IMR-90 (cell line): ENCODE measurements around the gene NFYC. TPM values are rescaled to one million over a fixed set of nuclear protein-coding genes. Genes with fewer than 3 reads are reported as not detected.

Source experiments
- ATAC-seq: fragments of 200-7000 bp; cut with Tn5 transposase; 2 replicates; pipeline ENCODE4 v1.9.1; 2020; ENCODE audit warnings: low read depth, mild to moderate bottlenecking, moderate library complexity
- BruUV-seq: library from RNA; stranded (reverse); fragments of 400-500 nt; replicated peaks from 2 replicates; lab custom pipeline; 2021; lab: Mats Ljungman, UMichigan
- CTCF ChIA-PET: fragments of 300-600 bp; formaldehyde crosslinking; extraction: SDS; loops from one replicate; lab custom pipeline; 2021; ENCODE audit warnings: antibody characterized with exemption; lab: Yijun Ruan, JAX
- POLR2A ChIA-PET: fragments of 300-600 bp; sonication (Branson Sonifier 250); formaldehyde crosslinking; loops from one replicate; lab custom pipeline; 2022; ENCODE audit warnings: antibody characterized with exemption; ENCODE audit not compliant: unreplicated experiment; lab: Charles Lee
- DNase-seq: peaks from one replicate; pipeline ENCODE4 v3.0.0; 2013
- H2AFZ ChIP-seq: replicated peaks from 2 replicates; pipeline ENCODE3; 2013; ENCODE audit warnings: low read length, mild to moderate bottlenecking; ENCODE audit not compliant: poor library complexity
- H2AK5ac ChIP-seq: 2 replicates; pipeline ENCODE4 v1.6.1; 2013; ENCODE audit warnings: low read depth, low read length, inconsistent platforms
- H2AK9ac ChIP-seq: replicated peaks from 2 replicates; pipeline ENCODE3; 2013; ENCODE audit warnings: mild to moderate bottlenecking, low read depth, low read length, moderate library complexity; ENCODE audit not compliant: poor library complexity
- H2BK120ac ChIP-seq: 2 replicates; pipeline ENCODE4 v1.6.1; 2013; ENCODE audit warnings: low read depth, low read length, inconsistent platforms
- H2BK15ac ChIP-seq: 3 replicates; pipeline ENCODE4 v1.6.1; 2013; ENCODE audit warnings: low read depth, low read length, inconsistent platforms
- H2BK20ac ChIP-seq: 2 replicates; pipeline ENCODE4 v1.6.1; 2013; ENCODE audit warnings: low read depth, mild to moderate bottlenecking, inconsistent platforms, low read length, moderate library complexity
- H2BK5ac ChIP-seq: 2 replicates; pipeline ENCODE4 v1.6.1; 2013; ENCODE audit warnings: mild to moderate bottlenecking, low read depth, low read length, inconsistent platforms; ENCODE audit not compliant: poor library complexity, severe bottlenecking
- H3K14ac ChIP-seq: replicated peaks from 2 replicates; pipeline ENCODE4 v1.6.1; 2013; ENCODE audit warnings: low read depth, low read length, inconsistent platforms
- H3K18ac ChIP-seq: 2 replicates; pipeline ENCODE4 v1.6.1; 2013; ENCODE audit warnings: low read depth, low read length, control low read depth
- H3K23ac ChIP-seq: 2 replicates; pipeline ENCODE4 v1.6.1; 2013; ENCODE audit warnings: low read depth, low read length, inconsistent platforms
- H3K27ac ChIP-seq: 2 replicates; pipeline ENCODE4 v1.5.1; 2013; ENCODE audit warnings: mild to moderate bottlenecking, control low read depth, low read length; ENCODE audit not compliant: insufficient read depth
- H3K27me3 ChIP-seq: 2 replicates; pipeline ENCODE4 v1.6.1; 2013; ENCODE audit warnings: low read length; ENCODE audit not compliant: control insufficient read depth, insufficient read depth
- H3K36me3 ChIP-seq: 2 replicates; pipeline ENCODE4 v1.6.1; 2013; ENCODE audit warnings: low read length, mixed read lengths; ENCODE audit not compliant: control insufficient read depth, insufficient read depth
- H3K4ac ChIP-seq: 2 replicates; pipeline ENCODE4 v1.6.1; 2013; ENCODE audit warnings: low read depth, low read length, inconsistent platforms
- H3K4me1 ChIP-seq: 2 replicates; pipeline ENCODE4 v1.6.1; 2013; ENCODE audit warnings: low read length, mixed read lengths; ENCODE audit not compliant: control insufficient read depth, insufficient read depth
- H3K4me2 ChIP-seq: 2 replicates; pipeline ENCODE4 v1.6.1; 2013; ENCODE audit warnings: low read depth, mild to moderate bottlenecking, control low read depth, low read length, moderate library complexity
- H3K4me3 ChIP-seq: 2 replicates; pipeline ENCODE4 v1.5.1; 2013; ENCODE audit warnings: low read depth, mild to moderate bottlenecking, control low read depth, low read length, moderate library complexity; ENCODE audit not compliant: insufficient read depth
- H3K56ac ChIP-seq: 2 replicates; pipeline ENCODE4 v1.6.1; 2013; ENCODE audit warnings: low read length, inconsistent platforms; ENCODE audit not compliant: insufficient read depth; ENCODE audit errors: extremely low read depth
- H3K79me1 ChIP-seq, 2 experiments: 2 replicates each; pipeline ENCODE4 v1.6.1; 2013; ENCODE audit warnings: low read length in 2 of 2, inconsistent platforms in 1 of 2, low read depth in 1 of 2
- H3K9ac ChIP-seq: 2 replicates; pipeline ENCODE4 v1.6.1; 2013; ENCODE audit warnings: low read depth, low read length, control low read depth
- H3K9me1 ChIP-seq: 2 replicates; pipeline ENCODE4 v1.6.1; 2013; ENCODE audit warnings: low read length, inconsistent platforms; ENCODE audit not compliant: insufficient read depth
- H3K9me3 ChIP-seq: 2 replicates; pipeline ENCODE4 v1.6.1; 2013; ENCODE audit warnings: low read length; ENCODE audit not compliant: control insufficient read depth, insufficient read depth
- H4K20me1 ChIP-seq: 2 replicates; pipeline ENCODE4 v1.6.1; 2013; ENCODE audit warnings: low read length, inconsistent platforms; ENCODE audit not compliant: insufficient read depth
- H4K5ac ChIP-seq: 2 replicates; pipeline ENCODE4 v1.6.1; 2013; ENCODE audit warnings: mild to moderate bottlenecking, low read depth, low read length, control low read depth
- H4K8ac ChIP-seq, 2 experiments: 2 replicates each; pipeline ENCODE4 v1.6.1; 2013; ENCODE audit warnings: low read depth in 2 of 2, low read length in 2 of 2, control low read depth in 1 of 2, inconsistent platforms in 1 of 2
- H4K91ac ChIP-seq: 2 replicates; pipeline ENCODE4 v1.6.1; 2013; ENCODE audit warnings: low read depth, low read length, inconsistent platforms; ENCODE audit not compliant: insufficient read depth
- BHLHE40 ChIP-seq: fragments of 150-350 bp; IDR thresholded peaks from 2 replicates; pipeline ENCODE4 v1.6.1; 2016; ENCODE audit warnings: mild to moderate bottlenecking, low read depth, low read length
- CEBPB ChIP-seq: IDR thresholded peaks from 2 replicates; pipeline ENCODE4 v1.6.1; 2012; ENCODE audit warnings: low read depth, low read length, improper control_type of control experiment
- CHD1 ChIP-seq: IDR thresholded peaks from 2 replicates; pipeline ENCODE4 v1.6.1; 2012; ENCODE audit warnings: low read depth, low read length, improper control_type of control experiment
- FOS ChIP-seq: fragments of 150-350 bp; IDR thresholded peaks from 2 replicates; pipeline ENCODE4 v1.6.1; 2016; ENCODE audit warnings: low read depth, low read length
- MAFK ChIP-seq: IDR thresholded peaks from 2 replicates; pipeline ENCODE4 v1.6.1; 2012; ENCODE audit warnings: low read depth, low read length, improper control_type of control experiment
- MAZ ChIP-seq: IDR thresholded peaks from 2 replicates; pipeline ENCODE4 v1.6.1; 2012; ENCODE audit warnings: low read depth, mild to moderate bottlenecking, low read length, improper control_type of control experiment, moderate library complexity, borderline replicate concordance
- NFE2L2 ChIP-seq: fragments of 150-350 bp; IDR thresholded peaks from 2 replicates; pipeline ENCODE4 v1.6.1; 2016; ENCODE audit warnings: low read depth, mild to moderate bottlenecking, low read length
- POLR2A ChIP-seq: IDR thresholded peaks from 2 replicates; pipeline ENCODE4 v1.6.1; 2012; ENCODE audit warnings: mild to moderate bottlenecking, low read depth, low read length
- RAD21 ChIP-seq: IDR thresholded peaks from 2 replicates; pipeline ENCODE4 v1.6.1; 2012; ENCODE audit warnings: low read length, improper control_type of control experiment
- RCOR1 ChIP-seq: IDR thresholded peaks from 2 replicates; pipeline ENCODE4 v1.6.1; 2012; ENCODE audit warnings: mild to moderate bottlenecking, low read length, improper control_type of control experiment; ENCODE audit not compliant: insufficient replicate concordance
- RFX5 ChIP-seq: IDR thresholded peaks from 2 replicates; pipeline ENCODE4 v1.8.0; 2012; ENCODE audit warnings: low read depth, mild to moderate bottlenecking, low read length, moderate library complexity
- SMC3 ChIP-seq: fragments of 150-350 bp; IDR thresholded peaks from 2 replicates; pipeline ENCODE4 v1.6.1; 2016; ENCODE audit warnings: low read depth, mild to moderate bottlenecking, antibody characterized with exemption, low read length, moderate library complexity
- USF2 ChIP-seq: fragments of 150-350 bp; IDR thresholded peaks from 2 replicates; pipeline ENCODE4 v1.6.1; 2017; ENCODE audit warnings: mild to moderate bottlenecking, antibody characterized with exemption, low read length, low read depth
- WGBS, 2 experiments: methylation state at CpG; one replicate each; pipeline versions ENCODE4 v1.1.5 to v1.1.7; 2013; ENCODE audit warnings: missing lambda C conversion rate in 2 of 2; ENCODE audit not compliant: insufficient read length in 1 of 2; ENCODE audit errors: extremely low coverage in 2 of 2; 5-methylcytosine and 5-hydroxymethylcytosine counted together
- dilution Hi-C: fragments of 300-500 bp; cut with HindIII; formaldehyde crosslinking; loops from one replicate; pipeline ENCODE4 v1.14.3; 2018; ENCODE audit warnings: low sequenced_read_pairs; ENCODE audit not compliant: unreplicated experiment
- in situ Hi-C: fragments of 300-500 bp; cut with MboI; formaldehyde crosslinking; loops from 3 replicates; pipeline ENCODE4 v1.14.3; 2019; ENCODE audit warnings: low sequenced_read_pairs, inconsistent platforms, mixed read lengths
- intact Hi-C: fragments of 100-400 bp; cut with micrococcal nuclease; formaldehyde crosslinking; loops from 2 replicates; pipeline ENCODE4 v1.10.0; 2022
- polyA plus RNA-seq, 3 experiments: library from polyadenylated mRNA; depleted of rRNA; stranded (reverse); fragments of >200 nt; gene quantifications; 2 replicates each; pipeline ENCODE4 v1.2.3, GENCODE V29; 2012; ENCODE audit warnings: low replicate concordance in 1 of 3
- total RNA-seq: library from RNA; depleted of rRNA; stranded (reverse); fragments of >200 nt; gene quantifications from 2 replicates; pipeline ENCODE4 v1.2.3, GENCODE V29; 2012

NFYC gene
- total and polyA plus RNA-seq, 2 of the 4 experiments (the other 2 are of a cell fraction): 45.2 to 62.2 TPM

GRCh38 chr1:40776236-40777072 lies 85.0 kb downstream of the NFYC start (continued):
- TF ChIP-seq SMC3 (no peak), NFE2L2 (no peak), CEBPB (no peak), BHLHE40 (no peak)

GRCh38 chr1:40777224-40777970 lies 85.9 kb downstream of the NFYC start:
- no peak overlapping the region for H2BK15ac ChIP-seq
- POLR2A ChIA-PET: no interaction called here
- H3K4ac ChIP-seq: no peak overlapping the region
- no peak overlapping the region for H3K56ac ChIP-seq
- dilution Hi-C loops: no loop called here
- no peak overlapping the region for H3K4me2 ChIP-seq
- peaks cover 2% of the 10 kb centered on the region; the same call in 1 of the 2 replicates for H3K4me1 ChIP-seq
- no peak overlapping the region for H2BK20ac ChIP-seq
- H2AK5ac ChIP-seq: no peak overlapping the region
- H2AFZ ChIP-seq: no peak overlapping the region
- DNase-seq (no peak), ATAC-seq (no peak)
- H3K23ac ChIP-seq: no peak overlapping the region
- in situ Hi-C loops: no loop called here
- intact Hi-C loops: no loop called here
- no peaks in the 10 kb centered on the region for H3K36me3 ChIP-seq
- CTCF ChIA-PET: no interaction called here
- H3K9me1 ChIP-seq: peaks cover 6% of the 10 kb centered on the region; the same call in 1 of the 2 replicates
- no peak overlapping the region for H2BK5ac ChIP-seq
- 0 out of 4 replicates have a peak, but pooled peaks cover 0 to 4% of the 10 kb centered on the region in 2 experiments for H3K79me1 ChIP-seq
- H3K27me3 ChIP-seq: peaks cover 7% of the 10 kb centered on the region; the same call in 1 of the 2 replicates
- H4K8ac ChIP-seq: no peak overlapping the region
- no peak overlapping the region for H2AK9ac ChIP-seq
- 100% methylated on average over 1 of the region's 2 CpGs; no CpG with 5 or more reads in 1 of the 2 experiments for WGBS, 2 experiments
- no TSS peak for BruUV-seq
- H4K20me1 ChIP-seq: no peaks in the 10 kb centered on the region
- H3K18ac ChIP-seq: no peak overlapping the region
- H2BK120ac ChIP-seq: no peak overlapping the region
- H3K4me3 ChIP-seq: no peak overlapping the region
- H3K9me3 ChIP-seq: peaks cover 6% of the 10 kb centered on the region
- H3K9ac ChIP-seq: no peak overlapping the region
- H3K27ac ChIP-seq: no peak overlapping the region
- no peak overlapping the region for H4K5ac ChIP-seq
- H4K91ac ChIP-seq: no peak overlapping the region
- H3K14ac ChIP-seq: no peak overlapping the region
- no peak for TF ChIP-seq CEBPB
- TF ChIP-seq POLR2A: no peak
- TF ChIP-seq SMC3: no peak
- no peak for TF ChIP-seq NFE2L2
- TF ChIP-seq FOS: no peak
- no peak for TF ChIP-seq RFX5
- TF ChIP-seq RAD21: no peak
- no peak for TF ChIP-seq USF2
- no peak for TF ChIP-seq RCOR1
- no peak for TF ChIP-seq BHLHE40
- no peak for TF ChIP-seq CHD1
- no peak for TF ChIP-seq MAZ
- no peak for TF ChIP-seq MAFK
